ENCODE measurements around the gene EML6. TPM values are rescaled to one million over a fixed set of nuclear protein-coding genes. Genes with fewer than 3 reads are reported as not detected.

EML6 gene
- total RNA-seq, 2 donors from 2014 or later = 1.4 to 2.1 TPM

GRCh38 chr2:54803783-54804751 is 80.6 kb downstream of the EML6 start:
- Histone ChIP-seq H3K9me3 (ENCODE audit: control insufficient read depth, low read length) (no peaks in the 10 kb centered on the region), H3K9ac (ENCODE audit: extremely low read depth, low read length, poor library complexity, severe bottlenecking) (no peak overlapping the region), H3K36me3 (ENCODE audit: control insufficient read depth, insufficient read depth, low read length) (no peaks in the 10 kb centered on the region), H3K4me3 (ENCODE audit: low read length) (no peak overlapping the region), H3K4me1 (ENCODE audit: control insufficient read depth, insufficient read depth, low read length) (peaks cover 5% of the 10 kb centered on the region), H3K27me3 (ENCODE audit: control insufficient read depth, insufficient read depth, low read length, poor library complexity, severe bottlenecking) (no peaks in the 10 kb centered on the region), H3K27ac (ENCODE audit: low read depth, low read length) (no peak overlapping the region)
- H3K4me3 Mint-ChIP-seq = no peak overlapping the region
- TF ChIP-seq CTCF (conservative IDR thresholded peaks at IDR 0.05) = no peak
- peaks cover 3% of the 10 kb centered on the region for H3K9me3 Mint-ChIP-seq
- no peaks in the 10 kb centered on the region for H3K27me3 Mint-ChIP-seq (ENCODE audit: insufficient read depth)
- no peaks in the 10 kb centered on the region for H3K36me3 Mint-ChIP-seq (ENCODE audit: low read depth)
- no peak overlapping the region for H3K27ac Mint-ChIP-seq
- peaks cover 14% of the 10 kb centered on the region for H3K4me1 Mint-ChIP-seq
- 88 to 97% methylated on average over 3 of the region's 3 CpGs for WGBS, 2 experiments (ENCODE audit: insufficient coverage in 1 of 2, insufficient read length in 1 of 2)
- no peak for DNase-seq

GRCh38 chr2:54805255-54805654 is 81.8 kb downstream of the EML6 start:
- H3K9me3 ChIP-seq (ENCODE audit: control insufficient read depth, low read length) = no peaks in the 10 kb centered on the region
- DNase-seq = no peak
- no peaks in the 10 kb centered on the region for H3K36me3 Mint-ChIP-seq (ENCODE audit: low read depth)
- no peak for TF ChIP-seq CTCF (conservative IDR thresholded peaks at IDR 0.05)
- H3K4me3 ChIP-seq (ENCODE audit: low read length) = no peak overlapping the region
- H3K27me3 Mint-ChIP-seq (ENCODE audit: insufficient read depth) = no peaks in the 10 kb centered on the region
- no peak overlapping the region for H3K27ac ChIP-seq (ENCODE audit: low read depth, low read length)
- peaks cover 3% of the 10 kb centered on the region for H3K9me3 Mint-ChIP-seq
- H3K27me3 ChIP-seq (ENCODE audit: control insufficient read depth, insufficient read depth, low read length, poor library complexity, severe bottlenecking) = no peaks in the 10 kb centered on the region
- peaks cover 17% of the 10 kb centered on the region for H3K4me1 Mint-ChIP-seq
- H3K27ac Mint-ChIP-seq = no peak overlapping the region
- WGBS, 2 experiments (ENCODE audit: insufficient coverage in 1 of 2, insufficient read length in 1 of 2) = 100% methylated on average over 1 of the region's 1 CpG; no CpG with 5 or more reads in 1 of the 2 experiments
- H3K9ac ChIP-seq (ENCODE audit: extremely low read depth, low read length, poor library complexity, severe bottlenecking) = no peak overlapping the region
- H3K4me3 Mint-ChIP-seq = no peak overlapping the region
- no peaks in the 10 kb centered on the region for H3K36me3 ChIP-seq (ENCODE audit: control insufficient read depth, insufficient read depth, low read length)
- peaks cover 5% of the 10 kb centered on the region for H3K4me1 ChIP-seq (ENCODE audit: control insufficient read depth, insufficient read depth, low read length)

- Histone ChIP-seq H3K27ac (ENCODE audit: low read depth, low read length) (no peak overlapping the region), H3K4me3 (ENCODE audit: low read length) (no peak overlapping the region), H3K4me1 (ENCODE audit: control insufficient read depth, insufficient read depth, low read length) (peaks cover 5% of the 10 kb centered on the region), H3K36me3 (ENCODE audit: control insufficient read depth, insufficient read depth, low read length) (no peaks in the 10 kb centered on the region), H3K27me3 (ENCODE audit: control insufficient read depth, insufficient read depth, low read length, poor library complexity, severe bottlenecking) (no peaks in the 10 kb centered on the region), H3K9me3 (ENCODE audit: control insufficient read depth, low read length) (no peaks in the 10 kb centered on the region), H3K9ac (ENCODE audit: extremely low read depth, low read length, poor library complexity, severe bottlenecking) (no peak overlapping the region)
- H3K9me3 Mint-ChIP-seq = peaks cover 3% of the 10 kb centered on the region
- H3K4me3 Mint-ChIP-seq = no peak overlapping the region
- H3K27ac Mint-ChIP-seq = no peak overlapping the region
- H3K4me1 Mint-ChIP-seq = peaks cover 17% of the 10 kb centered on the region
- no peak for DNase-seq
- no peaks in the 10 kb centered on the region for H3K36me3 Mint-ChIP-seq (ENCODE audit: low read depth)
- WGBS, 2 experiments (ENCODE audit: insufficient coverage in 1 of 2, insufficient read length in 1 of 2) = 76% methylated on average over 2 of the region's 2 CpGs; no CpG with 5 or more reads in 1 of the 2 experiments
- no peaks in the 10 kb centered on the region for H3K27me3 Mint-ChIP-seq (ENCODE audit: insufficient read depth)
- no peak for TF ChIP-seq CTCF (conservative IDR thresholded peaks at IDR 0.05)
Measured at GRCh38 chr2:54806975-54807374, 83.5 kb downstream of the EML6 start.

Measured in endodermal cell (in vitro differentiated cells).